WTC11 (cell line): Measurements from ENCODE around the gene RNF151.

ENCODE experiments used
- ATF1 ChIP-seq: sonication (generic); formaldehyde crosslinking; IDR thresholded peaks from 2 replicates; pipeline ENCODE4 v1.8.1; 2023; ENCODE audit warnings: mild to moderate bottlenecking, moderate library complexity, missing genetic modification reagents
- FOXK1 ChIP-seq: sonication (generic); formaldehyde crosslinking; IDR thresholded peaks from 2 replicates; pipeline ENCODE4 v1.8.0; 2022; ENCODE audit warnings: mild to moderate bottlenecking, moderate library complexity, missing genetic modification reagents
- GABPB1 ChIP-seq: sonication (generic); formaldehyde crosslinking; IDR thresholded peaks from 2 replicates; pipeline ENCODE4 v1.8.1; 2023; ENCODE audit warnings: mild to moderate bottlenecking, missing genetic modification reagents
- TP53 ChIP-seq: sonication (generic); formaldehyde crosslinking; IDR thresholded peaks from 2 replicates; pipeline ENCODE4 v1.8.1; 2023; ENCODE audit warnings: mild to moderate bottlenecking, missing genetic modification reagents
- ZNF138 ChIP-seq: sonication (generic); formaldehyde crosslinking; conservative IDR thresholded peaks from 2 replicates; pipeline ENCODE4 v1.8.1; 2022; ENCODE audit warnings: mild to moderate bottlenecking, moderate library complexity, missing genetic modification reagents
- TF ChIP-seq, protein P1 (sequence below): fragments of 200-600 bp; IDR thresholded peaks from 2 replicates; pipeline ENCODE4 v1.8.0; 2022; ENCODE audit warnings: antibody characterized with exemption
- TF ChIP-seq, protein P2 (sequence below): sonication (generic); formaldehyde crosslinking; IDR thresholded peaks from 2 replicates; pipeline ENCODE4 v1.8.1; 2022; ENCODE audit warnings: mild to moderate bottlenecking, missing genetic modification reagents, moderate library complexity, borderline replicate concordance
- TF ChIP-seq, protein P3 (sequence below): sonication (generic); formaldehyde crosslinking; IDR thresholded peaks from 2 replicates; pipeline ENCODE4 v1.8.1; 2022; ENCODE audit warnings: low read depth, mild to moderate bottlenecking, moderate library complexity, missing genetic modification reagents, borderline replicate concordance

DNA sequence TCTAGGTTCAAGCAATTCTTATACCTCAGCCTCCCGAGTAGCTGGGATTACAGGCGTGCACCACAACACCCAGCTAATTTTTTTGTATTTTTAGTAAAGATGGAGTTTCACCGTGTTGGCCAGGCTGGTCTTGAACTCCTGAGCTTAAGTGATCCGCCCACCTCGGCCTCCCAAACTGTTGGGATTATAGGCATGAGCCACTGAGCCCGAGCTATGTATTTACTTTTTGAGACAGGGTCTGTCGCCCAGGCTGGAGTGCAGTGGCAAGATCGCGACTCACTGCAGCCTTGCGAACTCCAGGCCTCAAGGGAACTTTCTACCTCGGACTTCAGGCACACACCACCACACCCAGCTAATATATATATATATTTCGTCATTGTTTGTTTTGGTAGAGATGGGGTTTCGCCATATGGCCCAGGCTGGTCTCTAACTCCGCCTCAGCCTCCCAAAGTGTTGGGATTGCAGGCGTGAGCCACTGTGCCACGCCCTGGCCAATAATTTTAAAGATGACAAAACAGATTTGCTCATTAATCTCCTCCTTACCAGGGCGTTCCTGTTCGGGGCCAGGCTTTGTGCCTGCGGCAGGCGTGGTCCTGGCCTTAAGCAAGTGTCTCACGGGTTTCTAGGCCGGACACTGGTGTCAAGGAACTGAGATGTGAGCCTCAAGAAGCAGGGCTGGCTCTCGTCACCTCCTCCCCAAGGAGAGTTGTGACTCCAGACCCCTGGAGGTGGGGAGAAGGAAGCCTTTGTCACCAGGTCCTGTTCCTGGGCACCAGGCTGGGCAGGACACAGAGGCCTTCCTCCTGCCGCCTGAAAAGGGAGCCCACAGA lies 48.7 kb downstream of the RNF151 start:
- TF ChIP-seq, protein P1, sequence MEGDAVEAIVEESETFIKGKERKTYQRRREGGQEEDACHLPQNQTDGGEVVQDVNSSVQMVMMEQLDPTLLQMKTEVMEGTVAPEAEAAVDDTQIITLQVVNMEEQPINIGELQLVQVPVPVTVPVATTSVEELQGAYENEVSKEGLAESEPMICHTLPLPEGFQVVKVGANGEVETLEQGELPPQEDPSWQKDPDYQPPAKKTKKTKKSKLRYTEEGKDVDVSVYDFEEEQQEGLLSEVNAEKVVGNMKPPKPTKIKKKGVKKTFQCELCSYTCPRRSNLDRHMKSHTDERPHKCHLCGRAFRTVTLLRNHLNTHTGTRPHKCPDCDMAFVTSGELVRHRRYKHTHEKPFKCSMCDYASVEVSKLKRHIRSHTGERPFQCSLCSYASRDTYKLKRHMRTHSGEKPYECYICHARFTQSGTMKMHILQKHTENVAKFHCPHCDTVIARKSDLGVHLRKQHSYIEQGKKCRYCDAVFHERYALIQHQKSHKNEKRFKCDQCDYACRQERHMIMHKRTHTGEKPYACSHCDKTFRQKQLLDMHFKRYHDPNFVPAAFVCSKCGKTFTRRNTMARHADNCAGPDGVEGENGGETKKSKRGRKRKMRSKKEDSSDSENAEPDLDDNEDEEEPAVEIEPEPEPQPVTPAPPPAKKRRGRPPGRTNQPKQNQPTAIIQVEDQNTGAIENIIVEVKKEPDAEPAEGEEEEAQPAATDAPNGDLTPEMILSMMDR: no peak
- TF ChIP-seq, protein P2, sequence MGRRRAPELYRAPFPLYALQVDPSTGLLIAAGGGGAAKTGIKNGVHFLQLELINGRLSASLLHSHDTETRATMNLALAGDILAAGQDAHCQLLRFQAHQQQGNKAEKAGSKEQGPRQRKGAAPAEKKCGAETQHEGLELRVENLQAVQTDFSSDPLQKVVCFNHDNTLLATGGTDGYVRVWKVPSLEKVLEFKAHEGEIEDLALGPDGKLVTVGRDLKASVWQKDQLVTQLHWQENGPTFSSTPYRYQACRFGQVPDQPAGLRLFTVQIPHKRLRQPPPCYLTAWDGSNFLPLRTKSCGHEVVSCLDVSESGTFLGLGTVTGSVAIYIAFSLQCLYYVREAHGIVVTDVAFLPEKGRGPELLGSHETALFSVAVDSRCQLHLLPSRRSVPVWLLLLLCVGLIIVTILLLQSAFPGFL (CRISPR knock-in tag): no peak
- no peak for TF ChIP-seq FOXK1
- TF ChIP-seq ATF1 (CRISPR knock-in tag): no peak
- TF ChIP-seq, protein P3, sequence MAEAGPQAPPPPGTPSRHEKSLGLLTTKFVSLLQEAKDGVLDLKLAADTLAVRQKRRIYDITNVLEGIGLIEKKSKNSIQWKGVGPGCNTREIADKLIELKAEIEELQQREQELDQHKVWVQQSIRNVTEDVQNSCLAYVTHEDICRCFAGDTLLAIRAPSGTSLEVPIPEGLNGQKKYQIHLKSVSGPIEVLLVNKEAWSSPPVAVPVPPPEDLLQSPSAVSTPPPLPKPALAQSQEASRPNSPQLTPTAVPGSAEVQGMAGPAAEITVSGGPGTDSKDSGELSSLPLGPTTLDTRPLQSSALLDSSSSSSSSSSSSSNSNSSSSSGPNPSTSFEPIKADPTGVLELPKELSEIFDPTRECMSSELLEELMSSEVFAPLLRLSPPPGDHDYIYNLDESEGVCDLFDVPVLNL (CRISPR knock-in tag): no peak
- no peak for TF ChIP-seq ZNF138
- TF ChIP-seq GABPB1 (CRISPR knock-in tag): peak; percentile 80
- TF ChIP-seq TP53: no peak
